OCI-LY7 (cell line): Measurements from ENCODE around the gene SLC17A8.

Experiments
- CTCF ChIP-seq: fragments of 200-600 bp; sonication (generic); conservative IDR thresholded peaks from 2 replicates; pipeline ENCODE4 v1.5.1; 2014; ENCODE audit warnings: mild to moderate bottlenecking, antibody characterized with exemption, low read length, moderate library complexity, mixed read lengths
- EZH2phosphoT487 ChIP-seq: fragments of 200-600 bp; sonication (generic); IDR thresholded peaks from 2 replicates; pipeline ENCODE4 v1.6.1; 2018; ENCODE audit warnings: low read depth, borderline replicate concordance, mild to moderate bottlenecking, mixed run types, antibody characterized with exemption, low read length, moderate library complexity, mixed read lengths

DNA sequence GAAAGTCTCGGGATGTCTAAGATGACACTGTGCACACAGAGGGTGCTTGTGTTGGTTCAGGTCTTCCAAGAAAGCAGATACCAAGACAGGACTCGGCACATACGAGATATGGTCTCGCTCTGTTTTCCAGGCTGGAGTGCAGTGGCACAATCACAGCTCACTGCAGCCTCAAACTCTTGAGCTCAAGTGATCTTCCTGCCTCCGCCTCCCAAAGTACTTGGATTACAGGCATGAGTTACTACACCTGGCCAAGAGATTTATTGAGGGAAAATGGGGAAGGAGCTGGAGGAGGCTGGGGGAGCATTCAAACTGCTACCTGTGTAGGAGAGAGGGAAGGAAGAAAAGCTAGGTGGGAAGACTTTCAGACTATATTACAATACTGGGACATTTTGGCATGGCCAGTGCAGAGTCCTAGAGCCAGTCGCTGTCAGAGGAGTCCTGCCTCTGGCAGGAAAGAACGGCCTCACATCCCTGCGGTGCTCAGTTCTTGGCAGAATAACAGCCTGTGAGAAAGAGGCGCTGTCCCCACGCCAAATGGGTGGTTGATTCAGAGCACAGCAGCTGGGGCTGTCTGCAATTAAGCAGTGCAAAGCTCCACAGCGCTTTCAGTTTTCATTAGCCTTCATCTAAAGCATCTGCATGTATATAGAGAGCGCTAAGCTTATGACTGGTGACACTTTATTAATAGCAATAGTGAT, 18.3 kb downstream of the SLC17A8 start:
- TF ChIP-seq CTCF (no peak), EZH2phosphoT487 (no peak)
